Measurements from ENCODE around the gene JUND.

DNA sequence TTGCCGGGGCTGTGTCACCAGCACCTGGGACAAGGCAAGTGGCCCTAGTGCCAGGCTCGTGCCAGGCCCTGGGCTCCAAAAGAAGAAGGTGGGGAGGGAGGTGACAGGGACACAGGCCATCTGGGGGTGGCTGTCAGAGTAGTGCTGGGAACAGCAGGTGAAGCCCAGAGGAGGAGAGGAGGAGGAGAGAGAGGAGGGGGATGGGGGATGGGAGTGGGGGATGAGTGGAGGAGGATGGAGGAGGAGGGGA is 22.7 kb upstream of the JUND start:
- TF ChIP-seq TAF1 (IDR thresholded peaks at IDR 0.05; ENCODE audit: low read depth) = no peak
- no peak for TF ChIP-seq CEBPB (IDR thresholded peaks at IDR 0.05)
- no peak for TF ChIP-seq EGR1 (IDR thresholded peaks at IDR 0.05)
- TF ChIP-seq EP300 (IDR thresholded peaks at IDR 0.05; ENCODE audit: borderline replicate concordance) = no peak
- no peak for TF ChIP-seq TEAD4 (IDR thresholded peaks at IDR 0.05)
- TF ChIP-seq, protein P1, sequence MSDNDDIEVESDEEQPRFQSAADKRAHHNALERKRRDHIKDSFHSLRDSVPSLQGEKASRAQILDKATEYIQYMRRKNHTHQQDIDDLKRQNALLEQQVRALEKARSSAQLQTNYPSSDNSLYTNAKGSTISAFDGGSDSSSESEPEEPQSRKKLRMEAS (IDR thresholded peaks at IDR 0.05) = no peak
